Embryonic facial prominence (tissue), 1 donor: ENCODE measurements around the gene MYD88.

Source experiments
- DNase-seq: peaks from one replicate; pipeline ENCODE4 v3.0.0-alpha.2; 2016; ENCODE audit errors: extremely low spot score

Gene MYD88

DNA sequence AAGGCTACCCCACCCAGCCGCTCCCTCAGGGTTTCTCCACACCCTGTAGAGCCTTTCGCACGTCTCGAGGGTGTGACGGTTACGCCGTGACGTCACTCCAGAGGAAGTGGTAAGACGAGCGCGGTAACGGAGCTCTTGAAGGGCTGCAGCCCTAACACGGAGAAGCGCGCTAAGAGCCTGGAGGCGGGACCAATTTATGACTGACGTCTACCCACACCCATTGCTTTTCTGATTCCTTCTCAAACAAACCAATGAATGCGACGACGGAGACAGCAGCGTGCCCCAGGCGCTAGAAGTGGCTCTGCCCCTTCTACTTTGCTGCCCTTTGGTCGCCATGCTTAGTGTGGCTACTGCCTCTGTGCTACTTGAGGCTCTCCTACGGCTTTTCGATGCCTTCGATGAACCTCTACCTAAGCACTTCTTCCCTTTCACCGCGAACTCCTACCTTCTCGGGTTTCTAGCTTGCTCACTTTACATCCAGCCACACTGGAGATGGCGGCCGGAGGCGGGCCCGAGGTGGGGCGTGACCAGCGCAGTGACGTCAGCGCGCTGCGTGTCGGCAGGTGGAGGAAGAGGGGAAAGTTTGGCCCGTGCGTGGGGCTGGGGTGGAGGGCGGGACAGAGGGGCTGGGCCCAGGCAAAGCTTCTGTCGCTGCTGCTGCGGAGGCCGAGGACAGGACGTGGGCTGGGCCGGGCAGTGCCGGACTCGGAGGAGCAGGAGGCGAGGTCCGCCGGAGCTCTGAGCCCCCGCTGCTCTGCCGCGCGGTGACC, 26.7 kb downstream of the MYD88 start, which contains the start of gene OXSR1:
Gene OXSR1, plus strand, starts transcription at position 586 of the 770 bp plus-strand sequence. CDS start 340 bp downstream, outside the sequence.
- peak; percentile 99 for DNase-seq

- DNase-seq: peak; percentile 37
These were observed 27.4 kb downstream of the MYD88 start for GRCh38 chr3:38165722-38166387.

- DNase-seq: no peak
These were observed 29.1 kb downstream of the MYD88 start for GRCh38 chr3:38167591-38167990.

DNA sequence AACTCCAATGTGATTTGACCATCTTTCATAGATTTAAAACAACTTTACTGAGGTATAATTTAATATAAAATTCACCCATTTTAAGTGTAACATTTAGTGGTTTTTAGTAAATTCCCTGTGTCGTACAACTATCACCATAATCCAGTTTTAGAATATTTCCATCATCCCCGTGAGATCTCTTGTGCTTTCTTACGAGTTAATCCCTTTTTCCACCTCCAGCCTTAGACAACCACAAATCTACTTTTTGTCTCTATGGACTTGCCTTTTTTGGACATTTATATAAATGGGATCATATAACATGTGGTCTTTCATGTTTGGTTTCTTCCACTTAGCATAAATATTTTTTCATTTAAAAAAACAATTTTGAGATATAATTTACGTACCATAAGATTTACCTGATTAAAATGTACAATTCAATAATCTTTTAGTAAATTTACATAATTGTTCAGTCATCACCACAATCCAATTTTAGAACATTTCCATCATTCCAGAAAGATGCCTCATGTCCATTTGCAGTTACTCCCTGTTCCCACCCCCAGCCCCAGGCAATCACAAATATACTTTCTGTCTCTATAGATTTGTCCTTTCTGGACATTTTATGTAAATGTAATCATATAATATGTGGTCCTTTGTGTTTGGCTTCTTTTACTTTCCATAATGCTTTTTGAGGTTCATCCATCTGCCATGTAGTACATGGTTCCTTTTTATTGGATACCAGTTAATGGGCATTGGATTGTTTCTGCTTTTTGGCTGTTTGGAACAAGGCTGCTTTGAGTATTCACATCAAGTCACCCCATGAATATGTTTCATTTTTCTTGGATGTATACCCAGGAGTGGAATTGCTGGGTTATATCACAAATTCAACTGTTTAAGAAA, 29.9 kb downstream of the MYD88 start:
- no peak for DNase-seq

DNA sequence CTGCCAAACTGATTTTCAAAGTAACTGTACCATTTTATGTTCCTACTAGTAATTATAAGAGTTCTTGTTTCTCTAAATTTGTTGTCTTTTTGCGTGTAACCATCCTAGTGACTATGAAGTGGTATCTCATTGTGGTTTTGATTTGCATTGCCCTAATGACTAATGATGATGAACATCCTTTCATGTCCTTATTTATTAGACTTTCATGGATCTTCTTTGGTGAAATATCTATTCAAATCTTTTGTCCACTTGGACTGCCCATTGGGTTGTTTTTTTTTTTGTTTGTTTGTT, 30.5 kb downstream of the MYD88 start:
- no peak for DNase-seq

DNA sequence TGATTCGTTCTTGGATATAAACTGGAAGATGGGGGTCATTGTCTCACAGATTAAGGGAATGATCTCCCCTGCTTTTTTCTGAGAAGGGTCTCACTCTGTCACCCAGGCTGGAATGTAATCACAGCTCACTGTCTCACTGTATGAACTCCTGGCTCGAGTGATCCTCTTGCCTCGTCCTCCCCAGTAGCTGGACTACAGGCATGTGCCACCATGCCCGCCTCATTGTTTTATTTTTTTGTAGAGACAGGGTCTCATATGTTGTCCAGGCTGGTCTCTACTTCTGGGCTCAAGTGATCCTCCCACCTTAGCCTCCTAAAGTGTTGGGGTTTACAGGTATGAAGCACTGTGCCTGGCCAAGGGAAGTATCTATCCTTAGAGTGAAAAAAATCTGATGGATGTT, 32.3 kb downstream of the MYD88 start:
- no peak for DNase-seq

DNA sequence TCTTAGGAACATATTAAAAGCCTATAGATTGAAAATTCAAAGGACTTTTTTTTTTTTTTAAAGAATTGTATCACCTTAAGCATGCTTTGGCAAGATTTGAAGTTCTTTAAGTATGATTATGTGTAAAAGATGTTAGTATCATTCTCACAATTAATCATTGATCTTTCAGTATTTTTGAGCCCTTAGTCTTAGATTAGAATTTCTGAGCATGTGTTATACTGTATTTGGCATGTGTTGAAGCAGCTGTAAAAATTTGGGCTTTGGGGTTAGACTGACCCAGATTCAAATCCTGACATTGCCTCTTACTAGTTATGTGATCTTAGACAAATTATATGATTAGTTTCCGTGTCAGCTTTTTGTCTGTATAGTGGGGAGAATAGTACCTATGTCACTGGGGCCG, 33.2 kb downstream of the MYD88 start:
- DNase-seq: no peak

GRCh38 chr3:38173834-38174418, 35.5 kb downstream of the MYD88 start:
- no peak for DNase-seq

- DNase-seq: no peak
These were observed 38.7 kb downstream of the MYD88 start for GRCh38 chr3:38177181-38177580.

DNA sequence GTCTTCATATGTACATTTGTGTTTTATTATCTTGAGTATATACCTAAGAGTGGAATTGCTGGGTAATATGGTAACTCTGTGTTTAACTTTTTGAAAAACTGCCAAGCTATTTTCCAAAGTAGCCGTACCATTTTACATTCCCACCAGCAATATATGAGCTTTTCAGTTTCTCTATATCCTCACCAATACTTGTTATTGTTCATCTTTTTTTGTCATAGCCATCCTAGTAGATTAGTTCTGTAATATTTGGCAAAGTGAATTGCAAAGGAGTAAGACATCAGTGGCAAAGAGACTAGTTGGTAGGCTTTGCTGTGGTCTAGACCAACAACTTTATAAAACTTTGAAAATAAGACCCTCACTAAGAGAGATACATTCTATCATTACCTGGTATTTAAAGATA, 48.3 kb downstream of the MYD88 start:
- DNase-seq: no peak

- no peak for DNase-seq
These were observed 52.0 kb downstream of the MYD88 start for GRCh38 chr3:38190481-38190881.
